Measurements from ENCODE around the gene DENND10.
"Not testable (repeated sequence)": the region's sequence is repeated elsewhere in the genome, so short reads cannot be mapped to it uniquely, and the experiment has no call there.

DENND10 gene, protein sequence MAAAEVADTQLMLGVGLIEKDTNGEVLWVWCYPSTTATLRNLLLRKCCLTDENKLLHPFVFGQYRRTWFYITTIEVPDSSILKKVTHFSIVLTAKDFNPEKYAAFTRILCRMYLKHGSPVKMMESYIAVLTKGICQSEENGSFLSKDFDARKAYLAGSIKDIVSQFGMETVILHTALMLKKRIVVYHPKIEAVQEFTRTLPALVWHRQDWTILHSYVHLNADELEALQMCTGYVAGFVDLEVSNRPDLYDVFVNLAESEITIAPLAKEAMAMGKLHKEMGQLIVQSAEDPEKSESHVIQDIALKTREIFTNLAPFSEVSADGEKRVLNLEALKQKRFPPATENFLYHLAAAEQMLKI

DNA sequence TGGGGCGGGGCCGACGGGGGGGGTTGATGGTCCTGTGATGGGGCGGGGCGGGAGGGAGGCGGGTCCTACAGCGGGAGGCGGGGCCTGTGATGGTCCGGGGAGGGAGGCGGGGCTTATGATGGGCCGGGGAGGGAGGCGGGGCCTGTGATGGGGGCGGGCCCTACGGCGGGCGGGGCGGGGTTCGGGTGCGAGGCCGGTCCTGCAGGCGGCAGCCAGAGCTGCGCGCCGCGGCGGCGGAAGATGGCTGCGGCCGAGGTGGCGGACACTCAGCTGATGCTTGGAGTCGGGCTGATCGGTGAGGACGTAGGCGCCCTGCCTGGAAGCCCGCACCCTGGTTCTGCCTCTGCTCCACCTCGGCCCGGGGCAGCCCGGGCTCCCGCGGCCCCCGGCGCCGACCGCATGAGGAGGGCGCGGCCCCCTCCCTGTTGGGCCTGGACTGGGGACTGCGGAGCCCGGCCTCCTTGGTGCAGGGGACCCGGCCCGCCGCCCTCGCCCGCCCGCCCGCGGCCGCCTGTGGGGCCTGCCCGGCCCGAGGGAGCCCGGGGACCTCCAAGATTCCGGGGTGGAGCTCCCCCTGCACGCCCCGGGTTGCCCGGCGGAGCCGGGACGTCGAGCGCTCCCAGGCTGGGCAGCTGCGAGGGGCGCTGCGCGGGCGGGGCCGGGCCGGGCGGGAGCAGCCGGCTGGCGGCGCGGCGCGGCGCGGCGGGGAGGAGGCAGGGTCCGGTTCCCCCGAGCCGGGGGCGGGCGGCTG lies at the start of gene DENND10:
TSS of gene DENND10 (plus strand) at position 211 of the 751 bp plus-strand sequence. CDS start at position 241, 30 bp downstream.
- DNase-seq (ENCODE audit: low read depth) = peak; percentile 70

DNA sequence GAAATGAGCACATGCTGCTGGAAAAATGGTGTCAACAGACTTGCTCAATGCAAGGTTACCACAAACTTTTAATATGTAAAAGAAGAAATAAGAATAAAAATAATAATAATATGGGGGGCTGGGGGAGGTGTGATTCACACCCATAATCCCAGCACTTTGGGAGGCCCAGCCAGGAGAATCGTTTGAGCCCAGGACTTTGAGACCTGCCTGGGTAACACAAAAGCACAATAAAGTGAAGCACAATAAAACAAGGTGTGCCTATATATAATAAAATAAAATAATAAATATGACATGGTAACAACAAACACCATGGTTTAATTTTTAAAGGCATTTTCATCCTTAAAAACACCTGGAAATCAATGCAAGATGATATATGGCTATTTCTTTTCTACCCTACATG lies 48.4 kb upstream of the DENND10 start:
- DNase-seq (ENCODE audit: low read depth) = no peak

GRCh38 chr10:119058010-119058409 lies 45.9 kb upstream of the DENND10 start:
- DNase-seq (ENCODE audit: low read depth) = no peak

- no peak for DNase-seq (ENCODE audit: low read depth)
Observed at GRCh38 chr10:119059557-119059956, 44.4 kb upstream of the DENND10 start.

- no peak for DNase-seq (ENCODE audit: low read depth)
Observed at GRCh38 chr10:119060107-119060506, 43.8 kb upstream of the DENND10 start.

- no peak for DNase-seq (ENCODE audit: low read depth)
Observed at GRCh38 chr10:119061352-119061751, 42.6 kb upstream of the DENND10 start.

- DNase-seq (ENCODE audit: low read depth) = no peak
Observed at GRCh38 chr10:119061926-119062325, 42.0 kb upstream of the DENND10 start.

GRCh38 chr10:119070395-119071165 lies 33.3 kb upstream of the DENND10 start:
- no peak for DNase-seq (ENCODE audit: low read depth)

GRCh38 chr10:119073584-119073983 lies 30.3 kb upstream of the DENND10 start:
- DNase-seq (ENCODE audit: low read depth) = no peak

- no peak for DNase-seq (ENCODE audit: low read depth)
Observed at GRCh38 chr10:119078422-119079179, 25.3 kb upstream of the DENND10 start.

DNA sequence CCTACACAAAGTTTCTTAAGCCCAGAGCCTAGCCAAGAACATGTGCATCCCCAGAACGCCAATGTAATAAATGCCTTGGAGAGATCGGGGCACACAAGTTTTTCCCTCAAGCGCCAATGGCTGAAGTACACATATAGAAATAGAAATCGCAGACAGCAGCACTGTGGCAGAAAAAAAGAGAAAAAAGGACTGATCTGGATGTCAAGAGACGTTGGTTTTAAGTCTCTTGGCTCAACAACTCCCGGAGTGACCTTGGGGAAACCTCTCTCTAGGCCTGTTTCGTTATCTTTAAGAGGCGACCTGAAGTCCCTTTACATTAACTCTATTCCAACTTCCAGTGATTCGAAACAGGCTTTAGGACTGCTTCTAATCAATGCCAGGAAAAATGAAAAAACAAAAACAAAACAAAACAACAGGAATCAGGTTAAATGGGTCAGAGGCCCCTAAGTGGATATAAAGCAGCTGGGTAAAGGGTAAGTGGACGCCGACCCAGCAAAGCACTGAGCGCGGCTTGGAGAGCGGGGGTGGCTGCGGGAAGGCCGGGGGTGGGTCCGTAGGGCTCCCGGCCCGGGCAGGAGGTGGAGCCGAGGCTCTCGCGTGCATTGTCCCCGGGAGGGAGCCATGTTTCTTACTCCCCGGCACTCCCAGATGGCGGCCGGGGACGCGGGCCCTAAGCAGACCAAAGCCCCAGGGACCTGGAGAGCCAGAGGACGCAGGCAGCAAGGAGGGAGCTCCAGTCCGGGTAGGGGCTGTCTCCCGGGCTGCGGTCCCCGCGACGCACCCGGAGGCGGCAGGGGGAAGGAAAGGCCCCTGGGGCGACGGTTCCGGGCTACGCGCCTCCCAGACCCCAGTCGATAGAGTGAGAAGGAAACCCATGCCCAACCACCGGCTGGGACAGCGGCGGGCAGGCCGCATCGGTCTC lies 24.1 kb upstream of the DENND10 start:
- DNase-seq (ENCODE audit: low read depth) = peak; percentile 44

GRCh38 chr10:119080521-119081259 lies 23.2 kb upstream of the DENND10 start, which contains the start of gene EIF3A:
Gene EIF3A (minus strand): TSS chr10:119080817. CDS start chr10:119080676, 141 bp downstream.
- peak; percentile 86 for DNase-seq (ENCODE audit: low read depth)

GRCh38 chr10:119084896-119085295 lies 19.0 kb upstream of the DENND10 start:
- DNase-seq (ENCODE audit: low read depth) = no peak

DNA sequence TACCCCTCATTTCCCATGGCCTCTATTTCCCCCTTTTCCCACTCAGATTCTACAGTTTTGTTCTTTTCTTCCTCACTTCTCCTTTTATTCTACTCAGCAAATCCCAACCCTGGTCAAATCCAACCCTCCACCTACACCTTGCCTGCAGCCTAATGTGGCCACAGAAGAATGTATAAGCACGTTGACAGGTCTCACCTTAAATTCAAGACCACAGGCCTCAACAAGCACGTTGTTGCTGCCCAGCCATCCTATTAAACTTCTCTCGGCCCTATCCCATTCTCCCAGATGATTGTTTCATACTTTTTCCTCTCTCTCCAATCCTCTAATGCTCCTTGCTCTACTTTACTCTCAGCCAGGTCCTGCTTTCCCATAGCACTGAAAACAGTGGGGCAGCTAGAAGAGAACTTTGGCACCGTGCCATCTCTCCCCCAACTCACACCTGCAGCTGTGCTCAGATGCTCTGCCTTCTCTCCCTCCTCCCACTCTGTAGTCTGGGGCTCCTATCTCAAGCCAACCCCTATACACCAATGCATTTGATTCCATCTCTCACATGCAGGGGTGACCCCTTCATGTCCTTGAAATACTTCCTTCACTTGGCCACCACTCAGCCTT lies 16.5 kb upstream of the DENND10 start:
- DNase-seq (ENCODE audit: low read depth) = no peak

DNA sequence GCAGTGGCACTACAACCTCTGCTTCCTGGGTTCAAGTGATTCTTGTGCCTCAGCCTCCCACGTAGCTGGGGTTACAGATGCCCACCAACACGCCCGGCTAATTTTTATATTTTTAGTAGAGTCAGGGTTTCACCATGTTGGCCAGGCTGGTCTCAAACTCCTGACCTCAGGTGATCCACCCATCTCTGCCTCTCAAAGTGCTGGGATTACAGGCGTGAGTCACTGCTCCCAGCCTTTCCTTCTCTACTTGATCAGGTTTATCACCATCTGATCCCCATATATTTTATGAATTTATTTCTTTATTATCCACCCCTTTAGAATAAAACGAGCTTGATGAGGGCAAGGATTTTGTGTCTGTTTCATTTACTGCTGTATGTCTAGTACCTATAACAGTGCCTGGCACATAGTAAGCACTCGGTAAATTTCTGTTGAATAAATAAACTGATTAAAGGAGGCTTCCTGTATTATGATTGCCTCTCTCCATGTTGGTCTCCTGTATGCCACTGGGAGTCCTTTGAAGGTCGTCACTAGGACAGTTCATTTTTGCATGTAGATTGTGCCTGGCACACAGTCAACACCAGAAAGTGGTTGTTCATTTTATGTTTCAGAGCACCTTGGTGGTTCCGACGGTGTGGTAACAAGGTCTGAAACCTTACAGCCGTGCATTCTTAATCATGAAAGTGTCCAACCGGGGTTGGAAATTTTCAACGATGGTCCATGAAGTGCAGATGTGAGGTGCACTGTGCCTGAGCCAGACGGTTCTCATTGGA lies 13.7 kb upstream of the DENND10 start:
- no peak for DNase-seq (ENCODE audit: low read depth)

DNA sequence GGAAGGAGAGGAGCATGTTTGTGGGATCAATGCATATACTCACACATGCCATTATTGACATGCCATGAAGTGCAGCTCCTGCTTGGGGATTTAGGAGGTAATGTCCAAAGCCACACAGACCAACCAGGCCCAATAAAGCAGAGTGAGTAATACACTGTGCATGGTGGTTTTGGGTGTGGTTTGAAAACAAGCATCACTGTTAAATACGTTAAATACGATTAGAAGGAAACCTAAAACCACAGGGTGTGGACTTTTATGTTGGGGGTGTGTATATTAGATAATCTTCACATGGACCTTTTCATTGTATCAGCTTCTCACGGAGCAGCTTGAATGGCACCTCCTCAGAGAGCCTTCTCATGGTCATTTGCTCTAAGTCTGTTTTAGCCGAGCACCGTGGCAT lies 12.9 kb upstream of the DENND10 start:
- DNase-seq (ENCODE audit: low read depth) = no peak

DNA sequence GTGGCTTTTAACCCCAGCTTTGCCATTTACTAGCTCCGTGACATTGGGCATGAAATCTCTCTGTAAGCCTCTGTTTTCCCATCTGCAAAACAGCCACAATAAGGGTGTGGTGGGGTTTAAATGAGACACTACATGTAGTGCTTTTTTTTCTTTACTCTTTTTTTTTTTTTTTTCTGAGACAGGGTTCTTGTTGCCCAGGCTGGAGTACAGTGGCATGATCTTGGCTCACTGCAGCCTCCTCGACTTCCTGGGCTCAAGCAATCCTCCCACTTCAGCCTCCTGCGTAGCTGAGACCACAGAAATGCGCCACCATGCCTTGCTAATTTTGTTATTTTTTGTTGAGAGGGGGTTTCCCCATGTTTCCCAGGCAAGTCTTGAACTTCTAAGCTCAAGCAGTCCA lies 8.3 kb upstream of the DENND10 start:
- DNase-seq (ENCODE audit: low read depth) = no peak

DNA sequence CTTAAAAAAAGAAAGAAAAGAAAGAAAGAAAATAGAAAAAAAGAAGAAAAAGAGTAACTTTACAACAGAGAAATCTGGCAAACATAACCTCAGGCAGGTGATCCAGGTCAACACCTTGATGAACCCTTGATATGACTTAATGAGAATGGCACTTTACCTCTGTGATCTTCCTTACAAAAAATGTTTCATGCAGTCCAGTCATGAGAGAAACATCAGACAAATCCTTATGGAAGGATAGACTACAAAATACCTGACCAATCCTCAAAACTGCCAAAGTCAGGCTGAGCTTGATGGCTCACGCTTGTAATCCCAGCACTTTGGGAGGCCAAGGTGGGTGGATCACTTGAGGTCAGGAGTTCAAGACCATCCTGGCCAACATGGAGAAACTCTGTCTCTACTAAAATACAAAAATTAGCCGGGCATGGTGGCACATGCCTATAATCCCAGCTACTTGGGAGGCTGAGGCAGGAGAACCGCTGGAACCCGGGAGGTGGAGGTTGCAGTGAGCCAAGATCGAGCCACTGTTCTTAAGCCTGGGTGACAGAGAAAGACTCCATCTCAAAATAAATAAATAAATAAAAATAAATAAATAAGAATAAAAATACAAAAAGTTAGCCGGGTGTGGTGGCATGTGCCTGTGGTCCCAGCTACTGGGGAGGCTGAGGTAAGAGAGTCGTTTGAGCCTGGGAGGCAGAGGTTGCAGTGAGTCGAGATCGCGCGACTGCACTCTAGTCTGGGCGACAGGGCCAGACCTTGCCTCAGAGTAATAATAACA lies 7.1 kb upstream of the DENND10 start:
- not testable (repeated sequence) for DNase-seq (ENCODE audit: low read depth)

Data from activated T-cell treated with anti-CD3 and anti-CD28 coated beads for 1 hour (primary cell).